Measurements from ENCODE around the gene WNT2B. TPM values are rescaled to one million over a fixed set of nuclear protein-coding genes. Genes with fewer than 3 reads are reported as not detected.

WNT2B gene
- polyA plus RNA-seq, 1 donor, result 7.5 TPM

DNA sequence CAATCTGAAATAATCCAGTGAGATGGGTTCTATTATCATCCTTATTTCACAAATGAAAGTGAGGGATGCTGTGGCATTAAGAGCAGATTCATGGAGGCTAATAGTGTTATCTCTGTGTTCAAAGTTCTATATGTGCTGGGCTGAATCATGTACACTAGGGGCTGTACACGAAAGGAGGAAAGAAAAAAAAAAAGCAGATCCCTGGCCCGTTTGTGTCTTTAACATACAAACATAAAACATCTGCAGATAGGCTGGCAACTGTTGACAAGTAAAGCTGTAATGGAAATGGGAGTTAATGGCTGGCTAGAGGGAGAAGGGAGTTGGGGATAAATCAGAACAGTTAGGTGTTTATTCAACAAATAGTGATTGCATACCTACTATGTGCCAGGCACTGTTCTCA is 3.1 kb downstream of the WNT2B start:
- H3K4me1 ChIP-seq (ENCODE audit: control insufficient read depth, insufficient read depth, low read length), result peaks cover 10% of the 10 kb centered on the region
- H3K36me3 ChIP-seq (ENCODE audit: control insufficient read depth, insufficient read depth, low read length), result peaks cover under 1% of the 10 kb centered on the region
- peaks cover 53% of the 10 kb centered on the region for H3K27me3 ChIP-seq (ENCODE audit: control insufficient read depth, insufficient read depth, low read length)
- no peak overlapping the region for H3K4me3 ChIP-seq (ENCODE audit: low read length)
- no peak overlapping the region for H3K27ac ChIP-seq (ENCODE audit: low read length)
- WGBS (ENCODE audit: insufficient coverage, low lambda C conversion rate), result 0% methylated on average over 2 of the region's 2 CpGs
- no peak for DNase-seq
- peaks cover 5% of the 10 kb centered on the region for H3K9me3 ChIP-seq (ENCODE audit: control insufficient read depth, low read depth, low read length)

DNA sequence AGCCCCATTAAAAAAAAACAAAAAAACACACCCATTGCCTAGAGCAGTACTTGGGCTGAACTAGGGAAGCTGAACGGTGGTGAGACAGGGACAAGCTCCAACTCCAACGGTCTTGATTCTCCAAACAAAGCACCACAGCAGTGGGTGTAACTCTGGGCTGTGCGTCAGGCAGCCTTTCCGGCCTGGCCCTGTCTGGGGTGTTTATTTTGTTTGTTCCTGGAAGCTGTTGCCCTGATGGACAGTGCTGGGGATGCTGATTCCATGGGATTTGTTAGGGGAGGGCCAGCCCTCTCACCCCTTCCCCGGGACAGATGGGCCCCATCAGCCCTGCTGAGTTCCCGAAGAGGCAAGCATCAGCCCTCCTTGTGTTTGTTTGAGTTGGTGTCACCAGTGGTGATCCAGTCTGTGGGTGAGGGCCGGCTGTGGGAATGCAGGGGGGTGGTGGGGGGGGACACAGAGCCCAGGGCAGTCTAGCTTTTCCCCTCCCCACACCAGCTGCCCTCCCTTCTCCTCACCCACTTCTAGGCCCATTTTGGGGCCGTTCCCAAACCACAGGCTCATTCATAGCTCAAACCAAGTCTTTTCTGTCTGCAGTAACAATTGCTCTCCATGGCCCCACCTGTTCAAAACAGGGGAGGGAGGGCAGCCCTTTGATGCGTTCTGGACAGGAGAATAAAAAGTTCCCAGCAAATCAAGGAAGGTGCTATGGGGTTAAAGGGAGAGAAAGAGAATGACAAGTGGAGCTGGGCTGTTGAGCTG is 4.5 kb downstream of the WNT2B start:
- WGBS (ENCODE audit: insufficient coverage, low lambda C conversion rate), result 89% methylated on average over 1 of the region's 9 CpGs
- DNase-seq, result no peak

DNA sequence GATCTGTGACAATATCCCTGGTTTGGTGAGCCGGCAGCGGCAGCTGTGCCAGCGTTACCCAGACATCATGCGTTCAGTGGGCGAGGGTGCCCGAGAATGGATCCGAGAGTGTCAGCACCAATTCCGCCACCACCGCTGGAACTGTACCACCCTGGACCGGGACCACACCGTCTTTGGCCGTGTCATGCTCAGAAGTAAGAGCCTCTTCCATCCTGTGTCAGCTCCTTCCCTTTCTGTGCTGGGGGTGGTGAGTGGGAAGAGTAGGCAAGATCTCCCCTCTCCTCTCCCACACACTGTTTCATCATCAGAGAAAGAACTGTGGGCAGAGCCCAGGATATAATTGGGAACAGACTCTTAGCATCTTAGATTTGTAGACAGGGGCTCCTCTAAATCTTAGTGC is 6.1 kb downstream of the WNT2B start:
- Histone ChIP-seq H3K9me3 (ENCODE audit: control insufficient read depth, low read depth, low read length) (no peaks in the 10 kb centered on the region), H3K27me3 (ENCODE audit: control insufficient read depth, insufficient read depth, low read length) (peaks cover 27% of the 10 kb centered on the region), H3K4me1 (ENCODE audit: control insufficient read depth, insufficient read depth, low read length) (no peaks in the 10 kb centered on the region), H3K36me3 (ENCODE audit: control insufficient read depth, insufficient read depth, low read length) (peaks cover 3% of the 10 kb centered on the region), H3K27ac (ENCODE audit: low read length) (no peak overlapping the region), H3K4me3 (ENCODE audit: low read length) (no peak overlapping the region)
- DNase-seq, result no peak
- no CpG with 5 or more reads among the region's 12 CpGs for WGBS (ENCODE audit: insufficient coverage, low lambda C conversion rate)

More for the DNA sequence above, 4.5 kb downstream of the WNT2B start:
- H3K36me3 ChIP-seq (ENCODE audit: control insufficient read depth, insufficient read depth, low read length), result peaks cover 3% of the 10 kb centered on the region
- H3K4me3 ChIP-seq (ENCODE audit: low read length), result no peak overlapping the region
- H3K9me3 ChIP-seq (ENCODE audit: control insufficient read depth, low read depth, low read length), result peaks cover 2% of the 10 kb centered on the region
- H3K4me1 ChIP-seq (ENCODE audit: control insufficient read depth, insufficient read depth, low read length), result peaks cover 2% of the 10 kb centered on the region
- peaks cover 42% of the 10 kb centered on the region for H3K27me3 ChIP-seq (ENCODE audit: control insufficient read depth, insufficient read depth, low read length)
- no peak overlapping the region for H3K27ac ChIP-seq (ENCODE audit: low read length)

DNA sequence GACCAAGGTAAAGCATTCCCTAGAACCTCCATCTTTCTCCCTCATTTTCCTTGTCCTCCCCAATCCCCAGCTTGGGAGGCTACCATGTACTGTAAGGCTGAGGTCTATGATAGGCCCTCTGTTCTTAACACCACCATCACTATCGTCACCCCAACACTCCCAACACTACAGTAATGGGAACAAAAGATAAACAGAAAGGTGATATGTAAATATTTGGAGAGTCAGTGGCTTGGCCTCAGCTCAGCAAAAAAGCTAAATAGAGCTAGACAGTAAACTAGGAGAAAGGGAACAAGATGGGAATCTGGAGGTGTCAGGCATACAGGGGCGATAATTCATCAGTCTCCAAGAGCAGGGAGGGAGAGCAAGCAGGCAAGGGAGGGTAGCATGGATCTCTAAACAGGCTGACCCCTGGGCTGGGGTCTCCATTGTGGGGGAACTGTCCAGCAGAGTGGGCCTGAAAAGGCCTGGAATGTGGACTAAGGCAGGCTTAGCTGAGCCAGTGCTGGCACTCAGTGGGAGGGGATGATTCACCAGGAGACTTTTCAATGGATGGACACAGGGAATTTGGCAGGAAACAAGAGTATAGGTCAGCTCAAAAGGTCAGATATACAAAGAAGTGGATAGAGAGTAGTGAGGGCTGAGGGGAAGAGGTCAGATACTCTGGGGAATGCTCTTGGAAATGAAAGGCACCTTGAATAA is 6.7 kb downstream of the WNT2B start:
- Histone ChIP-seq H3K4me3 (ENCODE audit: low read length) (no peak overlapping the region), H3K36me3 (ENCODE audit: control insufficient read depth, insufficient read depth, low read length) (peaks cover 6% of the 10 kb centered on the region), H3K27me3 (ENCODE audit: control insufficient read depth, insufficient read depth, low read length) (peaks cover 21% of the 10 kb centered on the region), H3K9me3 (ENCODE audit: control insufficient read depth, low read depth, low read length) (no peaks in the 10 kb centered on the region), H3K4me1 (ENCODE audit: control insufficient read depth, insufficient read depth, low read length) (no peaks in the 10 kb centered on the region), H3K27ac (ENCODE audit: low read length) (no peak overlapping the region)
- WGBS (ENCODE audit: insufficient coverage, low lambda C conversion rate), result 100% methylated on average over 1 of the region's 2 CpGs
- no peak for DNase-seq

DNA sequence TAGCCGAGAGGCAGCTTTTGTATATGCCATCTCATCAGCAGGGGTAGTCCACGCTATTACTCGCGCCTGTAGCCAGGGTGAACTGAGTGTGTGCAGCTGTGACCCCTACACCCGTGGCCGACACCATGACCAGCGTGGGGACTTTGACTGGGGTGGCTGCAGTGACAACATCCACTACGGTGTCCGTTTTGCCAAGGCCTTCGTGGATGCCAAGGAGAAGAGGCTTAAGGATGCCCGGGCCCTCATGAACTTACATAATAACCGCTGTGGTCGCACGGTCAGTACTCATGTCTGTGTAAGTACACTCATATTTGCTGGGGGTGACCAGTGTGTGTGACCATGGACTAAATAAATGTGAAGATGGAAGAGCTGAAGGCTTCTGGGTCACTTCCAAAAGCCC is 7.4 kb downstream of the WNT2B start:
- no peak overlapping the region for H3K27ac ChIP-seq (ENCODE audit: low read length)

DNA sequence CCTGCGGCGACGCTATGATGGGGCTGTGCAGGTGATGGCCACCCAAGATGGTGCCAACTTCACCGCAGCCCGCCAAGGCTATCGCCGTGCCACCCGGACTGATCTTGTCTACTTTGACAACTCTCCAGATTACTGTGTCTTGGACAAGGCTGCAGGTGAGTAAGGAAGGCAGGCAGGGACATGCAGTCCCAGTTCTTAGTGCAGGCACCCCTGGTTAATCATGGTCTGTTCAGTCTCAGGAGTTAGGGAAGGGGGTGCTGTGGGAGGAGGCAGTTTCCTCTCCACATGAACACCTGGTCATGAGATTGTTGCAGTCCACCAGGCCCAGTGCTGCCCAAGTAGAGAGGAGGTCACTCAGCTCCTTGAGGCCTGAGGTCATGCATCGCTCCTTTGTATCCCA is 8.5 kb downstream of the WNT2B start:
- Histone ChIP-seq H3K4me1 (ENCODE audit: control insufficient read depth, insufficient read depth, low read length) (no peaks in the 10 kb centered on the region), H3K36me3 (ENCODE audit: control insufficient read depth, insufficient read depth, low read length) (peaks cover 6% of the 10 kb centered on the region), H3K9me3 (ENCODE audit: control insufficient read depth, low read depth, low read length) (no peaks in the 10 kb centered on the region), H3K4me3 (ENCODE audit: low read length) (no peak overlapping the region), H3K27me3 (ENCODE audit: control insufficient read depth, insufficient read depth, low read length) (peaks cover 7% of the 10 kb centered on the region), H3K27ac (ENCODE audit: low read length) (no peak overlapping the region)
- DNase-seq, result no peak
- no CpG with 5 or more reads among the region's 9 CpGs for WGBS (ENCODE audit: insufficient coverage, low lambda C conversion rate)

More for the DNA sequence above, 7.4 kb downstream of the WNT2B start:
- no peaks in the 10 kb centered on the region for H3K4me1 ChIP-seq (ENCODE audit: control insufficient read depth, insufficient read depth, low read length)
- no peaks in the 10 kb centered on the region for H3K9me3 ChIP-seq (ENCODE audit: control insufficient read depth, low read depth, low read length)
- no peak for DNase-seq
- H3K36me3 ChIP-seq (ENCODE audit: control insufficient read depth, insufficient read depth, low read length), result peaks cover 6% of the 10 kb centered on the region
- no peak overlapping the region for H3K4me3 ChIP-seq (ENCODE audit: low read length)
- H3K27me3 ChIP-seq (ENCODE audit: control insufficient read depth, insufficient read depth, low read length), result peaks cover 15% of the 10 kb centered on the region
- no CpG with 5 or more reads among the region's 14 CpGs for WGBS (ENCODE audit: insufficient coverage, low lambda C conversion rate)

DNA sequence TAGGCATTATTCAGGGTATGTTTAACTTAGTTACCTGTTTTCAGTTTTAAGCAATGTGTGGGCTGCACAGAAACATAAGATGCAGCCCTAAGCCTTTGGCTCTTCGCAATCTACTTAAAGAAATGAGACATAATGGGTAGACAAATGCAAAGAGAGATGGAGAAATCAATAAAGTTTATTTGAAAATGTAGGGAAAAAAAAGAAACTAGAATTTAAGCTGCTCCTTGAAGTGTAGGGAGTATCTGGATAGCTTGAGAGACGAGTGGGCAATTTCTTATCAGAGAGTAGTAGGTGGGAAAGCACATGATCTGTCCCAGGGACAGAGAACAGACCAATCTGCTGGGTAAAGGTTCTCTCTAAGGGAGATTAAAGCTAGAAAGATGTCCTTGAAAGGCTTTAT is 8.9 kb downstream of the WNT2B start:
- no peak overlapping the region for H3K27ac ChIP-seq (ENCODE audit: low read length)
- no peak overlapping the region for H3K4me3 ChIP-seq (ENCODE audit: low read length)
- peaks cover 6% of the 10 kb centered on the region for H3K36me3 ChIP-seq (ENCODE audit: control insufficient read depth, insufficient read depth, low read length)
- H3K9me3 ChIP-seq (ENCODE audit: control insufficient read depth, low read depth, low read length), result no peaks in the 10 kb centered on the region
- H3K27me3 ChIP-seq (ENCODE audit: control insufficient read depth, insufficient read depth, low read length), result peaks cover 3% of the 10 kb centered on the region
- no peaks in the 10 kb centered on the region for H3K4me1 ChIP-seq (ENCODE audit: control insufficient read depth, insufficient read depth, low read length)
- 100% methylated on average over 1 of the region's 2 CpGs for WGBS (ENCODE audit: insufficient coverage, low lambda C conversion rate)
- peak in 1 of 2 donors; percentile 47 for DNase-seq

DNA sequence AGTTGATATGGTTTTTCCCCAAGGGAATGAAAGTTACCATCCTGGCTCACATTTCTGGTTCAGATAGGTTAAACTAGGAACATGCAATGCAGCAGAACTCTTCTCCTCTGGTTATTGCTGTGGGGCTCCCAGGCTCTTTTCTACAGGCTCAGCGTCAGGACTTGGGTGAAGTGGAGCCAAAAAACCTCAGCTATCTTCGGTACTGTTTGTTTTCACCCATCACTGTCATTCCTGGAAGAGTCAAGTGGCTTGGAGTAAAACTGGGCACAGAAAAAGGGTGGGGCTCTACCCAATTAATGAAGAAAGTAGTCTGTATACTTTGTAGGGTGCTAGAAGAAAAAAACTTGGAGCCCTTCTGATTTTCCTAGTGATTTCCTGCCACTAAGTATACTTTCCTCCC is 9.4 kb downstream of the WNT2B start:
- Histone ChIP-seq H3K4me3 (ENCODE audit: low read length) (no peak overlapping the region), H3K36me3 (ENCODE audit: control insufficient read depth, insufficient read depth, low read length) (peaks cover 6% of the 10 kb centered on the region)
- no CpG with 5 or more reads among the region's 2 CpGs for WGBS (ENCODE audit: insufficient coverage, low lambda C conversion rate)

DNA sequence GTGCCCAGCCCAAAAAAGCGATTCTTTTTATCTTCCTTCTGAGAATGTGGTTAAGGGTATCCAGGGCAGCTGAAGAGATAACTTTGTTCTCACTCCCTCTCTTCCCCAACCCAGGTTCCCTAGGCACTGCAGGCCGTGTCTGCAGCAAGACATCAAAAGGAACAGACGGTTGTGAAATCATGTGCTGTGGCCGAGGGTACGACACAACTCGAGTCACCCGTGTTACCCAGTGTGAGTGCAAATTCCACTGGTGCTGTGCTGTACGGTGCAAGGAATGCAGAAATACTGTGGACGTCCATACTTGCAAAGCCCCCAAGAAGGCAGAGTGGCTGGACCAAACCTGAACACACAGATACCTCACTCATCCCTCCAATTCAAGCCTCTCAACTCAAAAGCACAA is 11.4 kb downstream of the WNT2B start:
- peaks cover 15% of the 10 kb centered on the region for H3K36me3 ChIP-seq (ENCODE audit: control insufficient read depth, insufficient read depth, low read length)
- WGBS (ENCODE audit: insufficient coverage, low lambda C conversion rate), result 100% methylated on average over 1 of the region's 9 CpGs

More for the DNA sequence above, 9.4 kb downstream of the WNT2B start:
- H3K4me1 ChIP-seq (ENCODE audit: control insufficient read depth, insufficient read depth, low read length), result no peaks in the 10 kb centered on the region
- no peak for DNase-seq
- peaks cover 3% of the 10 kb centered on the region for H3K27me3 ChIP-seq (ENCODE audit: control insufficient read depth, insufficient read depth, low read length)
- no peak overlapping the region for H3K27ac ChIP-seq (ENCODE audit: low read length)
- H3K9me3 ChIP-seq (ENCODE audit: control insufficient read depth, low read depth, low read length), result no peaks in the 10 kb centered on the region

DNA sequence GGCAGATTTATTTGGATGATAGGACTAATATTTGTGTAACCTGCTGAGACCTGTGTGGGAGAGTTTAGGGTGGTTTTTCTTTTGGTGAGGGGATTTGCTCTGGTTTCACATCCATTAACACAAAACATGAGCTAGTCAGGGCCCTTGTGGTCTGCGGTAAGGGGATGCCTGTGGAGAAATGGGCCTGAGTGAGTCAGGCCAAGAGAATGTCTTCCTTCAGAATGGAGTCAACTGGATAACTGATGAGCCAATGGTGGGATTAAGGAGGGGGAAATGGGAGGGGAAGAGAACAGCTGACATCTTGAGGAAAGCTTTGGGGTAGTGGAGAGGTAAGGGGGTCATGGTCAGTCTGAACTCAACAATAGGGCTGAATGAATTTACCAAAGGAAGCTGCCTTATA is 13.9 kb downstream of the WNT2B start:
- no peak overlapping the region for H3K4me3 ChIP-seq (ENCODE audit: low read length)
- no peak for DNase-seq

More for the DNA sequence above, 11.4 kb downstream of the WNT2B start:
- H3K27me3 ChIP-seq (ENCODE audit: control insufficient read depth, insufficient read depth, low read length), result no peaks in the 10 kb centered on the region
- no peaks in the 10 kb centered on the region for H3K4me1 ChIP-seq (ENCODE audit: control insufficient read depth, insufficient read depth, low read length)
- H3K4me3 ChIP-seq (ENCODE audit: low read length), result no peak overlapping the region
- no peak overlapping the region for H3K27ac ChIP-seq (ENCODE audit: low read length)
- DNase-seq, result no peak
- H3K9me3 ChIP-seq (ENCODE audit: control insufficient read depth, low read depth, low read length), result no peaks in the 10 kb centered on the region

More for the DNA sequence above, 13.9 kb downstream of the WNT2B start:
- Histone ChIP-seq H3K4me1 (ENCODE audit: control insufficient read depth, insufficient read depth, low read length) (no peaks in the 10 kb centered on the region), H3K36me3 (ENCODE audit: control insufficient read depth, insufficient read depth, low read length) (peaks cover 23% of the 10 kb centered on the region), H3K27me3 (ENCODE audit: control insufficient read depth, insufficient read depth, low read length) (no peaks in the 10 kb centered on the region), H3K27ac (ENCODE audit: low read length) (no peak overlapping the region), H3K9me3 (ENCODE audit: control insufficient read depth, low read depth, low read length) (no peaks in the 10 kb centered on the region)
- WGBS (ENCODE audit: insufficient coverage, low lambda C conversion rate), result no CpG with 5 or more reads among the region's 1 CpG

All from large intestine (tissue), 3 donors.